GM23248 (cell line): Measurements from ENCODE around the gene DENND1A. TPM values are rescaled to one million over a fixed set of nuclear protein-coding genes. Genes with fewer than 3 reads are reported as not detected.

Source experiments
- DNase-seq: peaks from one replicate; pipeline ENCODE4 v3.0.0-alpha.2; 2015
- H2AFZ ChIP-seq: fragments of 200-600 bp; sonication (generic); 2 replicates; pipeline ENCODE4 v1.6.1; 2016; ENCODE audit warnings: antibody characterized with exemption
- H3F3A ChIP-seq: fragments of 200-600 bp; sonication (generic); 2 replicates; pipeline ENCODE4 v1.6.1; 2016; ENCODE audit warnings: mild to moderate bottlenecking, antibody characterized with exemption, mixed run types; ENCODE audit not compliant: insufficient read depth
- H3K27ac ChIP-seq: fragments of 200-600 bp; sonication (generic); 2 replicates; pipeline ENCODE4 v1.5.1; 2016; ENCODE audit warnings: mild to moderate bottlenecking
- H3K27me3 ChIP-seq: fragments of 200-600 bp; sonication (generic); replicated peaks from 2 replicates; pipeline ENCODE4 v1.6.1; 2016; ENCODE audit warnings: mild to moderate bottlenecking; ENCODE audit not compliant: insufficient read depth
- H3K36me3 ChIP-seq: fragments of 200-600 bp; sonication (generic); 2 replicates; pipeline ENCODE4 v1.6.1; 2016; ENCODE audit warnings: low read depth, mild to moderate bottlenecking
- H3K4me1 ChIP-seq: fragments of 200-600 bp; sonication (generic); 2 replicates; pipeline ENCODE4 v1.6.1; 2016; ENCODE audit warnings: mild to moderate bottlenecking; ENCODE audit not compliant: insufficient read depth
- H3K4me2 ChIP-seq: fragments of 200-600 bp; sonication (generic); one replicate; pipeline ENCODE4 v1.6.1; 2016; ENCODE audit warnings: mild to moderate bottlenecking; ENCODE audit not compliant: unreplicated experiment
- H3K4me3 ChIP-seq: fragments of 200-600 bp; sonication (generic); 2 replicates; pipeline ENCODE4 v1.5.1; 2016; ENCODE audit warnings: mild to moderate bottlenecking
- H3K79me2 ChIP-seq: fragments of 200-600 bp; sonication (generic); 2 replicates; pipeline ENCODE4 v1.6.1; 2016; ENCODE audit warnings: mild to moderate bottlenecking; ENCODE audit not compliant: insufficient read depth
- H3K9ac ChIP-seq: fragments of 200-600 bp; sonication (generic); 2 replicates; pipeline ENCODE4 v1.6.1; 2016; ENCODE audit warnings: mild to moderate bottlenecking
- H3K9me2 ChIP-seq: fragments of 200-600 bp; sonication (generic); 2 replicates; pipeline ENCODE4 v1.6.1; 2016; ENCODE audit warnings: mixed run types, mild to moderate bottlenecking, moderate library complexity; ENCODE audit not compliant: insufficient read depth
- H3K9me3 ChIP-seq: fragments of 200-600 bp; sonication (generic); one replicate; pipeline ENCODE4 v1.6.1; 2017; ENCODE audit warnings: low read depth
- H4K20me1 ChIP-seq: fragments of 200-600 bp; sonication (generic); 2 replicates; pipeline ENCODE4 v1.6.0; 2016; ENCODE audit not compliant: insufficient read depth
- EZH2 ChIP-seq: fragments of 200-600 bp; sonication (generic); IDR thresholded peaks from 2 replicates; pipeline ENCODE4 v1.6.1; 2018; ENCODE audit warnings: antibody characterized with exemption, mild to moderate bottlenecking; ENCODE audit not compliant: insufficient read depth, poor library complexity, severe bottlenecking
- EZH2phosphoT487 ChIP-seq: fragments of 200-600 bp; sonication (generic); IDR thresholded peaks from 2 replicates; pipeline ENCODE4 v1.6.1; 2018; ENCODE audit warnings: antibody characterized with exemption, moderate library complexity, mild to moderate bottlenecking, low read depth; ENCODE audit not compliant: insufficient read depth
- WGBS, 2 experiments: methylation state at CpG; one replicate each; pipeline ENCODE4 v1.1.6; 2015 to 2017; ENCODE audit warnings: low lambda C conversion rate in 2 of 2, low coverage in 1 of 2; ENCODE audit errors: missing lambda C conversion rate in 2 of 2; 5-methylcytosine and 5-hydroxymethylcytosine counted together
- in situ Hi-C: fragments of 300-500 bp; cut with MboI; formaldehyde crosslinking; loops from 2 replicates; pipeline ENCODE4 v1.15.0; 2020
- polyA plus RNA-seq: library from polyadenylated mRNA; unstranded; fragments of >200 nt; fragmentation: Nextera tagmentation; extraction: Ambion mirVana; gene quantifications from 2 replicates; pipeline ENCODE4 v1.2.1, GENCODE V29; 2016
- total RNA-seq: library from RNA; depleted of rRNA; stranded (reverse); fragments of >200 nt; shearing (Covaris generic); gene quantifications from 2 replicates; pipeline ENCODE4 v1.2.3, GENCODE V29; 2014

DENND1A gene
- total and polyA plus RNA-seq, 2 experiments from 2014 or later: 13.2 to 16.4 TPM

DNA sequence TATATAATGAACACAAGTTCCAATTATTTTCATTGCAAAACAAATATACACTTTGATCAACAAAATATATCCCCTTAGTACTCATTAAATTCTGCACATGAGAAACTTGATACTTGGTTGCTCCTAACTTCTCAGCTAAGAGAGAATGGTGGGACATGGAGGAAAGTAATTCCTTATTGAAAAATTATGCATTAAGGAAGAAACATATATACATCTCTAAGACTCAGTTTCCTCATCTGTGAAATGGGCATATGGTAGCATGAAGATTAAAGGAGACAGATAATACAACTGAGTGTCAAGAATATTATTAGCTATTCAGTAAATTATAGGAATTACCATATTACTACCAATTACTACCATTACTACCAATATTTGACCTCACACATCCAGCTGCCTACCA is 488.2 kb downstream of the DENND1A start:
- Histone ChIP-seq H3K4me2 (no peak overlapping the region), H3K4me1 (no peaks in the 10 kb centered on the region), H2AFZ (no peak overlapping the region), H3K36me3 (no peaks in the 10 kb centered on the region), H3K27me3 (no peaks in the 10 kb centered on the region), H3K9me3 (no peaks in the 10 kb centered on the region), H3F3A (no peaks in the 10 kb centered on the region), H3K4me3 (no peak overlapping the region), H3K9ac (no peak overlapping the region), H3K79me2 (no peaks in the 10 kb centered on the region), H4K20me1 (no peaks in the 10 kb centered on the region), H3K27ac (no peak overlapping the region), H3K9me2 (no peaks in the 10 kb centered on the region)
- in situ Hi-C loops: no loop called here
- TF ChIP-seq EZH2phosphoT487 (no peak), EZH2 (no peak)
- DNase-seq: no peak

DNA sequence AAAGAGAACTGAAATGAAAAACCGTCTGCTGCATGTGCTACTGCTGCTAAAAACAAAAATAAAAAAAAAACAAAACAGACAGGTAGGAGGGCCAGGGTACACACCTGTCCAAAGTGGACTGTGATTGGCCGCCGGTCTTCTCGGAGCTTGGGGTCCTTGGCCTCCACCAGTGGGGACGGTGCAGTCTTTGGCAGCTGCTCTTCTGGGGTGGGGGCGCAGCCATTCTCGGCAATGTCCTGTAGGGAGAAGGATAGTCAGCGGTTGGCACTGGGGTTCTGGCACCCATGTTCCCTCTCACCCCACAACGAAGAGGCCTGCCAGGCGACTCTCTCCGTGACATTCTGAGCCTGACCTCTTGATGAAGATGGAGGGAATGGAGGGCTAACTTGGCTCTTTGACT is 489.7 kb downstream of the DENND1A start:
- H2AFZ ChIP-seq: no peak overlapping the region
- no peak overlapping the region for H3K4me2 ChIP-seq
- no peaks in the 10 kb centered on the region for H3F3A ChIP-seq
- H3K9me2 ChIP-seq: no peaks in the 10 kb centered on the region
- TF ChIP-seq EZH2 (no peak), EZH2phosphoT487 (no peak)
- H3K9ac ChIP-seq: no peak overlapping the region
- WGBS, 2 experiments: 91 to 95% methylated on average over 11 of the region's 11 CpGs
- no peak overlapping the region for H3K27ac ChIP-seq
- DNase-seq: no peak
- no peaks in the 10 kb centered on the region for H3K9me3 ChIP-seq
- H3K4me3 ChIP-seq: no peak overlapping the region
- no peaks in the 10 kb centered on the region for H3K27me3 ChIP-seq
- no peaks in the 10 kb centered on the region for H3K79me2 ChIP-seq
- no peaks in the 10 kb centered on the region for H3K4me1 ChIP-seq
- H3K36me3 ChIP-seq: no peaks in the 10 kb centered on the region
- in situ Hi-C loops: no loop called here
- no peaks in the 10 kb centered on the region for H4K20me1 ChIP-seq

- Histone ChIP-seq H4K20me1 (no peaks in the 10 kb centered on the region), H3K27ac (no peak overlapping the region), H3K9ac (no peak overlapping the region), H3K27me3 (no peaks in the 10 kb centered on the region), H3K4me2 (no peak overlapping the region), H3K4me3 (no peak overlapping the region), H3K79me2 (no peaks in the 10 kb centered on the region), H3K9me3 (no peaks in the 10 kb centered on the region), H3K9me2 (no peaks in the 10 kb centered on the region), H3F3A (no peaks in the 10 kb centered on the region), H2AFZ (no peak overlapping the region), H3K4me1 (no peaks in the 10 kb centered on the region), H3K36me3 (no peaks in the 10 kb centered on the region)
- in situ Hi-C loops: no loop called here
- TF ChIP-seq EZH2phosphoT487 (no peak), EZH2 (no peak)
- DNase-seq: no peak
- WGBS, 2 experiments: 89 to 95% methylated on average over 4 of the region's 4 CpGs
Measured at GRCh38 chr9:123438821-123439220, 491.1 kb downstream of the DENND1A start.

- in situ Hi-C loops: no loop called here
- H3F3A ChIP-seq: no peaks in the 10 kb centered on the region
Measured at GRCh38 chr9:123438321-123438720, 491.6 kb downstream of the DENND1A start.

GRCh38 chr9:123437201-123437600 is 492.7 kb downstream of the DENND1A start:
- in situ Hi-C loops: no loop called here
- TF ChIP-seq EZH2phosphoT487 (no peak), EZH2 (no peak)
- Histone ChIP-seq H3F3A (no peaks in the 10 kb centered on the region), H3K27ac (no peak overlapping the region), H3K9me3 (no peaks in the 10 kb centered on the region), H3K79me2 (no peaks in the 10 kb centered on the region), H3K36me3 (no peaks in the 10 kb centered on the region), H3K9ac (no peak overlapping the region), H4K20me1 (no peaks in the 10 kb centered on the region), H3K4me3 (no peak overlapping the region), H3K27me3 (no peaks in the 10 kb centered on the region), H3K4me2 (no peak overlapping the region), H3K9me2 (no peaks in the 10 kb centered on the region), H2AFZ (no peak overlapping the region), H3K4me1 (no peaks in the 10 kb centered on the region)
- DNase-seq: no peak
- WGBS, 2 experiments: 96 to 98% methylated on average over 8 of the region's 8 CpGs

More at GRCh38 chr9:123438321-123438720, 491.6 kb downstream of the DENND1A start:
- H3K79me2 ChIP-seq: no peaks in the 10 kb centered on the region
- DNase-seq: no peak
- H3K36me3 ChIP-seq: no peaks in the 10 kb centered on the region
- no peaks in the 10 kb centered on the region for H3K4me1 ChIP-seq
- H3K9me3 ChIP-seq: no peaks in the 10 kb centered on the region
- no peak overlapping the region for H3K9ac ChIP-seq
- no peak overlapping the region for H3K4me3 ChIP-seq
- no peaks in the 10 kb centered on the region for H3K27me3 ChIP-seq
- WGBS, 2 experiments: 94% methylated on average over 8 of the region's 8 CpGs
- H4K20me1 ChIP-seq: no peaks in the 10 kb centered on the region
- no peak overlapping the region for H2AFZ ChIP-seq
- H3K9me2 ChIP-seq: no peaks in the 10 kb centered on the region
- no peak overlapping the region for H3K4me2 ChIP-seq
- TF ChIP-seq EZH2phosphoT487: no peak
- TF ChIP-seq EZH2: no peak
- no peak overlapping the region for H3K27ac ChIP-seq
